Effector CD4-positive, alpha-beta T cell (primary cell): ENCODE data around the gene TELO2.

Experiments
- DNase-seq: peaks from one replicate; pipeline ENCODE4 v3.0.0-alpha.2; 2020

TELO2 gene

DNA sequence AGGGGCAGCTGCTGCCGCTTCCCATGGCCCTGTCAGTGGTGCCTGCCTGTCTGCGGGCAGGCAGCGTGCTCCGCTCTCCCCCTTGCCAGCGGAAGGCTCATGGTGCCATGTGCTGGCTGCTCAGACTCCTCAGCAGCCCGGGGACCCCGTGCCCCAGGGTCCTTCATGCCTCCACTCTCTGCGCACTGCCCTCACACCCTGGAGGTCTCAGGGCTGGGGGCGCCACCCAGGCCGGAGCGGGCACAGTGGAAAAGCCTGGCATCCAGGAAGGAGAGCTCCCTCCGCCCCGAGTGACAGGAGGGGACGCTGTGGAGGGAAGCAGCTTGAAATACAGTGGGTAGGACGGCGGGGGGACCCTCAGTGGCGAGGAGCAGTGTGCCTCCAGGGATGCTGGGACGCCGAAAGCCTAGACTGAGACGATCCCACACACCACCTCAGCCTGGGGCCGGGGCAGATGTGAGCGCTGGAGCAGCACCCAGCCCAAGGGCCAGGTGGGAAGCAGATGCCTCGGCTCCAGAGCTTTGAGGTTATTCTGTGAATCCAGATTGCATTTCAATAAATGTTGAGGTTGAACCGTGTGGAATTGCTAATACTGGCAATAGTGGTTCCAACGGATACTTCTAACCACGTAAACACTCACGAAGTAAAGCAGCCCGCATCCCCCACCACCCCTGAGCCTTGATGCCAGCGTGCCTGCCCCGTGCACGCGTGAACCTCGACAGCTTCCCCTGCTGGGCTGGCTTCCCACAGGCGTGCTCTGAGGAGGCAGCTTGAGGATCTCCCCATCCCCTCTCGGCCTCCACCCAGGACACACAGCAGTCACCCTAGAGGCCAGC is 46.8 kb downstream of the TELO2 start:
- DNase-seq: no peak

DNA sequence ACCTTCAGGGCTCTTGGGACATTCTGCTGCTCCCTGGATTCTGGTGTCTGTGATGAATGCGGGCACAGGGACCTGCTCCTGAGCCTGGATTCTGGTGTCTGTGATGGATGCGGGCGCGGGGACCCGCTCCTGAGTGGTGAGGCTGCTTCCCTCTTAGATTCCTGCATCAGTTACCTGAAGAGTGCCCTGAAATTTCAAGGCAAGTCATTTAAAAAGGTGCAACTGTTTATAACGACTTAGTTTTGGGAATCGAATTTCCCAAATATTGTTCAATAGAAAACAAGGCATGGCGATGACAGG is 47.3 kb downstream of the TELO2 start:
- DNase-seq: no peak

DNA sequence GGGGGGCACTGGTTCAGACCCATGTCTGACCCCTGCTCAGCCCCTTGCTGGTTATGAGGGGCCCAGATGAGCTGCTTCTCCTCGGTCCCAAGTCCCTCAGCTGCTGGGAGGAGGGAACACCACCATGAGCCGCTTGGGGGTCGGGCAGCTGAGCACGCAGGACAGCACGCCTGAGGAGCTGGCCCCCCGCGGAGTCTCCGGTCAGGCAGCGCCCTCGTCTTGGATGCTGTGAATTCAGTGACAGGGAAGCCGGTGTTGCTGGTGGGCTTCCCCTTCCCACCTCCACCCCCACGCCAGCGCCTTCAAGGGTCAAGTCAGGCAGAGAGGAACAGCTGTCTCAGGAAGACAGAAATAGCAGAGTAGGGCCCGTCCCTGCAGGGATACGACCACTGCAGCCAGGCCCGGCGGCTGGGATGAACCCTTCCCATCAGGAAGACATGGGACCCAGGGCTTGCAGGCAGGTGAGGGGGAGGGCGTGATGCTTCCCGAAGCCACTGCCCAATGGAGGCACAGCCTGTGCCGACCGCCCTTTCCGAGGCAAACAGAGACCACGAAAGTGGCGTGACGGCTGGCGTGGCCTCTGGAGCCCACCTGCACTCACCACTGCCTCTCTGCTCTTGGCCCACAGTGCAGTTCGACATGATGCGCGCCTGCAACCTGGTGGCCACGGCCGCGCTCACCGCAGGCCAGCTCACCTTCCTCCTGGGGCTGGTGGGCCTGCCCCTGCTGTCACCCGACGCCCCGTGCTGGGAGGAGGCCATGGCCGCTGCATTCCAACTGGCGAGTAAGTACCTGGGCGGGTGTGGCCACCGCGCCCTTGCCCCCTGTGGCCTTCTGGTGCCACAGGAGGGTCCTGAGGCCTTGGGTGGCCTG is 48.4 kb downstream of the TELO2 start:
- no peak for DNase-seq

DNA sequence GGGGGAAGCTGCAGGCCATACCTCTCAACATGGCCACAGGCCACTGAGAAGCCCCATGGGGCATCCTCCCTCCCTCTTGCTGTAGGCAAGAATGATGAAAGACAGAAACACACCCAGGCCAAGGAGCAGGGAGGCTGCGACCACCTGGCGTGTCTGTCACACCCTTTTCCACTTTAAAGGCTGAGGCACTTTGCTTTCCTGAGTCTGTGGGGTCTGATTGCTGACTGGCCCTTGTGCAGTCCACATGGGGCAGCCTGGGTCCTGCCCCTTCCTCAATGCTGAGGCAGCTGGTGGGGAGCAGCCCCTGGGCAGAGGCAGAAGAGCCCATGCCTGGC is 49.0 kb downstream of the TELO2 start:
- no peak for DNase-seq

DNA sequence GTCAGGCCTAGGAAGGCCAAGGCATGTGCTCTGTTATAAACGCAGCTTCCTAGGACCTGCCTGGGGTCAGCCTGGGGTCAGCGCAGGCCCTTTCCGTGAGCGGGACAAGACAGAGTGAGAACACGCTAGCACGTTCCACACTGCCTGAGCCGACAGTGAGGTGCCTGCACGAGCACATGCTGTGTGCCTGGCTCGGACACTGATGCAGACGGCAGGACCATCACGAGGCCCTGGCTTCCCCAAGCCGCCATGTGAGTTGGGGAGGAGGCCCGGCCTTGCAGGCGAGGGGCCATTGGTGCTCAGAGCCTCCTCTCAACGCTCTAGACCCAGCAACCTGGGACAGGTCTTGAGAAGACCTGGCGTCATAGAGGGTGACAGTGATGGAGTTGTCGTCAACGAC is 49.4 kb downstream of the TELO2 start:
- DNase-seq: no peak

DNA sequence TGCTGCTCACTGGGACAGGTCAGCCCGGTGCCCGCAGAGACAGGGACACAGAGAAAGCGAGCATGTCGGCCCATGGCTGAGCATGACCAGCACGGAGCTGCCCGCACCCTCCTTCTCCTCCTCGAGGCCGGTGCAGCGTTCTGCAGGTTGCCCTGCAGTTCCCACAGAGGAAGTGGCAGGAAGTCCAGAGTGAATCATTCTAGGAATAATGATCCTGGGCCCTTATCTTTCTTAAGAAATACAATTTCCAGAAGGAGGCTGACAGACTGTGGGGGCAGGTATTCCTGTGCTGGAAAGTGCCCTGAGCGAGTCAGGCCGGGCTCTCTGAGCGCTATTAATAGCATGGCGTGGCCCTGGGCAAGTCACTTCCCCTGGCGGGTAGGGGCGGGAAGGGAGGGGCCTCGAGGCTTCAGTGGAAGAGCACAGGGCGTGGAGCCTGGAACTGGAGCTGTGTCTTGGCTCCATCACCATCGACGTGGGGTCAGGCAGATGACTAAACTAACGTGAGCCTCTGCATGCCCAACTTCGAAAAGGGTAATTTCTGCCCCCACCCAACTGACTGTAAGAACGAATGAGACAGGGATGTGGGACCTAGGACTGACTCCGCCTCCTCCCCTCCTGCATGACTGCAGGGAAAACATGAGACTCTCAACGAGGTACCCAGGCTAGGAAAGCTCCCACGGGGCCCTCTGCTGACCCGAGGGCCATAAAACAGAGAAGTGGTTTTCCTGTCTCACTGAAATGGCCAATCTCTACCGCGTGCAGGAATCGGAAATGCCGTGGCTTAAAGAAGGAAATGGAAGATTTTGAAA is 50.1 kb downstream of the TELO2 start:
- no peak for DNase-seq

DNA sequence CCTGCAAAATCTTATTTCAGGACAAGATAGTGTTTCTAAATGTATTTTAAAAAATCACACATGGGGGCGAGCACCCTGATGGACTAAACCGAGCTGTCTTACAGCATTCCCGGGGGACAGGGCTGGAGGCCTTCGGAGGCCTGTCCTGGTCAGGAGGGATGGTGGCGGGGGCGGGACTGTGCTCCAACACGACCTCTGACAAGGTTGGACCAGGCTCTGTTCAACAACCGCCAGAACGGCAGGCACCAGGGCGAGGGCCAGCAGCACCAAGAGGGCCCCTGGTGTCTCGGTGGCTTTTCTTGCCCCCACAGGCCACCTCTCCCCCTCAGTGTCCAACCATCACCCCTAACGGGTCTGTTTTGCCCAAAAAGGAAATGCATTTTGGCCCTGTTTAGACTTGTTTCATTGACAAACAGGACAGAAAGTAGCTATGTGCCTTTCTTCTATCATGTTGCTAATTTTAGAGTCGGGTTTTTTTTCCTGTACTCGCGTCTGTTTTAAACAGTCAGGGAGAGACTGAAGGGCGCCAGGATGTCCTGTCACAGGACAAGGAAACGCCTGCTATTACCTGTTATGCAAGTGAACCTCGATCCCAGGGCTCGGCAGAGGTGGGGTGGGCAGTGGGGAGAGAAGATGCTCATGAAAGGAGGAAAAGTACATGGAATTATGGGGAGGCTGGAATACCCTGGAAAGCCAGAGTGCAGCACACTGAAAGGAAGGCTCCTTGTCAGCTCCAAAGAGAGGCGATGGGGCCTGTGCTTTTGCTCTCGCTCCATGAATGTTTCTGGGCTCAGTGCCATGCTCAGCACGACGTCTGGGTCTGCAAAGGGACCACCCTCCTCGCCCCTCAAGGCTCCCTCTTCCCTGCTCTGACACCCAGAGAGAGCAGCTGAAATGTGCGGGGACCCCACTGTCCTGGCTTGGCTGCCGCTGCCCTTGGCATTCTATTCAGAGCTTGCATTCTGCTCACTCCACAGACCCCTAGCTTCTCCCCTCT is 52.2 kb downstream of the TELO2 start:
- no peak for DNase-seq

DNA sequence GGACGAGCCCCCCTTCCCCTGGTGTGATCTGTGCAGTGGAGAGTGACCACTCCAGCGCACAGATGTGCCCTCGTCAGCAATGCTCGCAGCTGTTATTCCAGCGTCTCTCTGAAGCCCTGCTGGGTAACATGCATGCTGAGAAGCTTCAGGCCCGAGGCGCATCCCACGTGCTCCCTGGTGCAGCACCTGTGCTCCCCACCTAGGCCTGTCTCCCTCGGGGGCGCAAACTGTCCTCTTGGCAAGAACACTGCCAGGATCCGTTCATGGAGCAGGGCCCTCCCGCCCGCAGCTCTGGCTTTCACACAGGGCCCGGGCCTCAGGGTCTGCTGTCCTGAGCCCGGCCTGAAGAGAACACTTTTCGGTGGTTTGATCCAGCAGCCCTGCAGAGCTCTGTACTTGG is 53.3 kb downstream of the TELO2 start:
- DNase-seq: no peak

DNA sequence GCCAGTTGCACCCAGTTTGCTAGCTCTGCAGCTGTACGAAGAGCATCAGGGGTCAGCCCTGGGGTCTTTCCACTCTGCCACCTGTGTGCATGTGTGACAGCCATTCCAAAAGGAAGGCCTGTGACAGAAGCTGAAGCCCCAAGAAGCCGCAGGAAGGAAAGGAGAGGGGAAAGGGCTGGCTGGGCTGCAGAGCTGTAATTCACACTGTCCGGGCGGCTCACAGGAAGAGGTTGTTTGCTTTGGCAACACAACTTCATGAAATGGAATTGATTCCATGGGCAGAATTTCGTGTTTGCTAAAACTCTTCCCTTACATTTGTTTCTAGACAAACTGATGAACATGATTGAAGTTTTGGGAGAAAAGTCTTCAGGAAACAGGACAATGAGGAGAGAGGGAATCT is 55.1 kb downstream of the TELO2 start:
- DNase-seq: no peak

DNA sequence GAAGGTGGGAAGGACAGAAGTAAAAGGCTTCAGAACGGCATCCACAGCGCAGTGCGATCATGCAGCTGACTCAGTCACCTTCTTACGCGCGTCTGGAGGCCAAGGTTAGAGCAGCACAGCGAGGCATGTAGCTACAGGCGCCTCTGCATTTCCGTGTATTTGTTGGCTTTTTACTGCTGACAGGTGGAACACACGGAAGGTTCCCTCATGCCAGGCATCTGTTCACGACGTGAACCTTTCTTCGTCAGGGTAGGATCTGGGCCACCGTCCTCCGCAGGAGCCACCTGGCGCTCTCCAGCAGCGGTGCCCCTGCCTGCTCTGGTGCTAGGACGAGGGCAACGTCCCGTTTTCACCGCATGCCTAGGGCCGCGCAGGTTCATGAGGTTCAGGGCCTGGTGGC is 55.6 kb downstream of the TELO2 start:
- no peak for DNase-seq

DNA sequence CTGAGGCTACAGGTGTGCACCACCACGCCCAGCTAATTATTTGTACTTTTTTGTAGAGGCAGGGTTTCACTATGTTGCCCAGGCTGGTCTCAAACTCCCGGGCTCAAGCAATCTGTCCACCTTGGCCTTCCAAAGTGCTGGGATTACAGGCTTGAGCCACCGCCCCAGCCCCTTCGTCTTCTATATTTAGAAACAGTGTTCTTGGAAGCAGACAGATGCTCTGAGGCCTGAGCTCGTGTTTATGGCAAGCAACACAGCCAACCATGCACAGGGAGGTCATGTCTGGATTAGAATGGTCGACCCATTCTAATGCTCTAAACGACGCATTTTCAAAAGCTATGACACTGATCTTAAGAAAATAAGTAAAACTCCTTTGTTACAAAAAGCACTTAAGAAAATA is 56.9 kb downstream of the TELO2 start:
- DNase-seq: no peak

DNA sequence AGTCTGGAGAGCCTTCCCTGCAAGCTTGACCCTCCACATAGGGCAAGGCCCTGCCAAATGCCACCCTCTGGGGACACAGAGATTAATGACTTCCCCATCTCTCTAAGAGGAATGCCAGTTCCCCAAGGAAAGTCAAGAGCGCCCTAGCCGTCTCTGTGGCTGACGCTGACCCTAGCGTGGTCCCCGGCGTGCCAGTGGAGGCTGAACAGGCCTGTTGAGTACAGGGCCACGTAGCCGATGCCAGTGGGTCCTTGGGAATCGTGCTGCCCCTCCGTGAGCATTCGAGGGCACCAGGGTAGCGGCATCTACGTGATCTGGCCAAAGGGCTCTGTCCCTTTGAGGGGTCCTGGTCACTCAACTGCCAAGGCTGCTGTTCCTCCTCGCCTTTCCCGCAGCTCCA is 57.5 kb downstream of the TELO2 start:
- DNase-seq: no peak

DNA sequence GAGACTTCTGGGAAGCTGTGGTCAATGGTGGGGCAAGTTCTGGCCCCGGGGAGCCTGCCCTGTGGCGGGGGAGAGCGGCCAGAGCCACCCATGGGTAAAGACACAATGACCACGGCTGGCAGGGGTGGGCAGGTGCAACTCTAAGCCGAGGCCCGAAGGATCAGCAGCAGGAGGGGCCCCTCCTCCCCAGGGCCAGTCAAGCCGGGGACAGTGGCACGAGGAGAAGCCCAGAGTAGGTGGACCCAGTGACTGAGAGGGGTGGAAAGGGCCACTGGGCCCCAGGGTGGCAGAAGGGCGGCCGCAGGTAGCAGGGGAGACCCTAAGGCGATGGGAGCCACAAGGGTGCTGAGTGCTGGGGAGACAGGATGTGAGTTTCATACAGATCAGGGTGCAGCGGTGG is 58.0 kb downstream of the TELO2 start:
- no peak for DNase-seq

DNA sequence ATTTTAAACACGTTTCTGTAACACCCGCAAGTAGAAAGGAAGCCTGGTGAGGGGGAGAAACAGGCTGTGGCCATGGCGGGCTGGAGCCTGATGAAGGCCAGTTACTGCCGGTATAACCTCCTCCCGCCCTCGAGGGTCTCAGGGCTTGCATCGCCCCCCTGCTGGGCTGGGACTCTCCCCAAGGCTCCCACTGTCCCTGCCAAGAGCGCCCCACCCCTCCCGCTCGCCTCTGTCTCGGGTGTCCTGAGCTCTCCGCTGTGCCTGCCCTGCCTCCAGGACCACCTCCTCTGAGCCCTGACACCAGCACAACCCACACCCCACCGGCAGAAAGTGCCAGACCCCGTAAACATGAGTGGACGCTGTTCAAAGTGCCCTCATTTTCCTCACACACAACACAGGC is 59.0 kb downstream of the TELO2 start:
- no peak for DNase-seq

DNA sequence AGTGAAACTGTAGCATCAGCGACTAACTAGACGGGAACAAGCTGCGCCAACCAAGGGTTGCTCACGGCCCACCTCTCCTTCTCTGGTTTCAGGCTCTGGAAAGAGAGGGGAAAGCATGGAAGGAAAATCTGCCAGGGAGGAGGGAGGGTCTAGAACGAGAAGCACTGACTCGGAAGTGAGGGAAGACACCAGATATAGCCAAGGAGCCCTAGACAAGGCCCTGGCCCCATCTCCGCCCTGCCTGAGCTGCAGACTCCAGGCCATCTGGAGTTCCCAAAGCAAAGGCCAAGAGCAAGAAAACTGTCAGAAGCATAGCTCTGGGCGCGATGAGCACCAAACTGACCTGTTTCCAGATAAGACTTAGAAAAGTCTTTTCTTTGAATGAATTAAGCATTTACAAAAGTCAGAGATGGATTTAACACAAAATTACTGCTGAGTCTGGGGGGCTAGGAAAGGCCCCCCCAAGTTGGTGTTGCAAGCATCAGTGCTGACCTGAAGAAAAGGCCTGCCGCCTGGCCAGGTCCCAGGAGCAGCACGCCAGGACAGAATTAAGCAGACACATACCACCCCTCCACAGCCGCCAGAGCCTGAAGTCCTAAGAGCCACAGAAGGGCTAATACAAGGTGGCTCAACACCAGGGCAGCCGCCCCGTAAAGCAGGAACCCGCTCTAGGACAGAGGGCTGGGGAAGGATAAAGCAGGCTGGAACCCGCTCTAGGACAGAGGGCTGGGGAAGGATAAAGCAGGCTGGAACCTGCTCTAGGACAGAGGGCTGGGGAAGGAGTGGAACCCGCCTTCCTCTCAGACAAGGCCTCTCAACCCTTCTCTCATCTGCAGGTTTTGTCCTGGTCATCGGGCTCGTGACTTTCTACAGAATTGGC is 61.0 kb downstream of the TELO2 start:
- DNase-seq: no peak

DNA sequence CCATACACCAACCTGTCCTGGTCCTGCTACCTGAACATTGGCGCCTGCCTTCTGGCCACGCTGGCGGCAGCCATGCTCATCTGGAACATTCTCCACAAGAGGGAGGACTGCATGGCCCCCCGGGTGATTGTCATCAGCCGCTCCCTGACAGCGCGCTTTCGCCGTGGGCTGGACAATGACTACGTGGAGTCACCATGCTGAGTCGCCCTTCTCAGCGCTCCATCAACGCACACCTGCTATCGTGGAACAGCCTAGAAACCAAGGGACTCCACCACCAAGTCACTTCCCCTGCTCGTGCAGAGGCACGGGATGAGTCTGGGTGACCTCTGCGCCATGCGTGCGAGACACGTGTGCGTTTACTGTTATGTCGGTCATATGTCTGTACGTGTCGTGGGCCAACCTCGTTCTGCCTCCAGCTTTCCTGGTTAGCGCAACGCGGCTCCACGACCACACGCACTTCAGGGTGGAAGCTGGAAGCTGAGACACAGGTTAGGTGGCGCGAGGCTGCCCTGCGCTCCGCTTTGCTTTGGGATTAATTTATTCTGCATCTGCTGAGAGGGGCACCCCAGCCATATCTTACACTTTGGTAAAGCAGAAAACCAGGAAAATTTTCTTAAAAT is 61.8 kb downstream of the TELO2 start:
- no peak for DNase-seq

DNA sequence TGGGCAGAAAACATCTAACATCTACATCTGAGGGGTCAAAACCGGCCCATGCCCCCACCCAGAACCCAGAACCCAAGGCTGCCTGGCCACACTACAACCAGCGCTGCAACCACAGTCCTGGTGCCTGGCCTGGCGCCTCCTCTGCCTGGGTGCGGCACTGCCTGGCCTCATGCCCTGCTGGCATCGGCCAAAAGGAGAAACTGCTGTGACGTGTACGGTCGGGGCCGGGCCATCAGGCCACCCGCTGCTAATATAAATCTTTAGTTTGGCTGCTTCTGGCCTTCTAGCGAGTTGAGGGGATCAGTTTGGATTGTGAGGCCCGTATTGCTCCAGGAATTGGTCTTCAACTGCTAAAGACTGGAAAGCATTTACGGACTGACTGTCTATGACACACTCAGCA is 63.1 kb downstream of the TELO2 start:
- no peak for DNase-seq

DNA sequence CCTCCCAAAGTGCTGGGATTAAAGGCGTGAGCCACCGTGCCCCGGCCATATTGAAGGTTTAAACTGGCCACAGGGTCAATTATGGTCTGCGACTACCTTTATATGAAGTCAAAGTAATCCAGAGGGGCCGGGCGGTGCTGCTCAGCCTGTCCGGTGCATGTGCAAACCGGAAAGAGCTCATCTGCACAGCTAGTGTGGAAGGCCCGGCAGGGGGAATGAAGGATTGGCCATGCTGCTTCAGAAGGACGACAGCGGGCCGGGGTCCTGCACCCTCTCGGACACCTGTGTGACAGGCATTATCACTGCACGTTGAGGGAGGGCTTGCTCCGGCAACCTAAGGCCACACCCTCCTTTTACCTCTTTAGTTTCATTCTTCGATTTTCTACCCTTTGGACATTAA is 63.9 kb downstream of the TELO2 start:
- DNase-seq: no peak

DNA sequence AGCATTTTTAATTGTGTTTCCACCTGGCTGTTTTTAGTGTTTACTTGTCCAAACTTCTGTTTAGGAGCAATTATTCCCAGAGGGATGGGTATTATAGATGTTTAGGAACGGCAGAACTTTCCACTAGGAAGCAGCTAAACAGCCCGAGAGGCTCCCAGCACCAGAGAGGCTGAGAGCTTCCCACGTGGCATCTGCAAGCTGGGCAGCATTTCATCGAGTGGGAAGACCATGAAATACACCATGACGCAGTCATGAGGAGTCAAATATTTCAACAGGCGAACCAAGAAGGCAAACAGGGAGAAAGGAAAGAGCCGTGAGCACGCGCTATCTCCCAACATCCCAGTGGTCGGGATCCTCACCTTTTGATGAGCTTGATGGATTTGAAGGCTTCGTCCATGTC is 64.4 kb downstream of the TELO2 start:
- DNase-seq: no peak

DNA sequence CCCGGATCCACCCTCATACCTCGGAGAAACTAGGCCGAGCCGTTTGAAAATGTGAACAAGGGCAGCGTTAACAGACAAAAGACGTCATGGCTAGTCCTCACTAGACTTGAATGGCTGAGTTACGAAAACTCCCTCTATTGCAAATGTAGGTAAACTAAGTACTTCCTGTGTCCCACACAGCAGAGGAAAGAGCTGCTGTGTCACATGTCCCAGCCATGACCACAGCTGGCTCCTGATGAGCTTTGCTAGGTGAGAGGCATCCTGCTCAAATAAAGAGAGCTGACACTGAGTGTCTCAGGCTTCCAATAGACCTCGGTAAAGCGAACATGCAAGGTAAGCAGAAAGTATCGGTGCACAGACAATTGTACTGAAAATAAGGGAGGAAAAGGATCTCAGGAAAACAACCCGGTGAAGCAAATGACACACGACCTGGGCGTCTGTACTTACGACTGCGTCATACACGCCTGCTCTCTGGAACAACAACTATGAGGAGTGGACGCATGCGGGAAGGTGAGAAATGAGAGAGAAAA is 66.4 kb downstream of the TELO2 start:
- DNase-seq: no peak
